GM20000 (cell line): ENCODE results near the gene SRPX.

Source experiments
- DNase-seq: peaks from one replicate; pipeline ENCODE4 v3.0.0; 2012; ENCODE audit warnings: low spot score
- TF ChIP-seq, protein P1 (sequence below): IDR thresholded peaks from 2 replicates; pipeline ENCODE4 v1.5.1; 2012; ENCODE audit warnings: mild to moderate bottlenecking, control low read depth; ENCODE audit errors: extremely low read depth, missing control alignments

SRPX gene

DNA sequence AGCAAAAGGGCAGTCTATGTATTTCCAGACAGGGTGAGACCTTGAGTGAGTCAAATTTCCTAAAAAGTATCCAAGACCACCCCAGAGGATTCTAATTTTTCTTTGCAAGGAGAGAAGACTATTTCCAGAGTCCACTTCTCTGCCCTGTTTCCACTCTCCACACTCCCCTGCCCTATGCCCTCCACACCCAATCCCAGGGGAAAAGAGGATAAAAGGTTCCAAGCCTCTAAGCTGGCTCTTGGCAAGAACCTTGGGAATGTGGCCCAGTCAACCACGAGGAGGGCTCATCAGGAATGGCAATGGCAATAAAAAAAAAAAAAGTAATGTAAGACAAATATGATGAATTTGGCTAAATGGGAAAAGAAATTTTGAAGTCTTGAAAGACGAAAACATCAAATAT lies 65.9 kb downstream of the SRPX start:
- DNase-seq: no peak

DNA sequence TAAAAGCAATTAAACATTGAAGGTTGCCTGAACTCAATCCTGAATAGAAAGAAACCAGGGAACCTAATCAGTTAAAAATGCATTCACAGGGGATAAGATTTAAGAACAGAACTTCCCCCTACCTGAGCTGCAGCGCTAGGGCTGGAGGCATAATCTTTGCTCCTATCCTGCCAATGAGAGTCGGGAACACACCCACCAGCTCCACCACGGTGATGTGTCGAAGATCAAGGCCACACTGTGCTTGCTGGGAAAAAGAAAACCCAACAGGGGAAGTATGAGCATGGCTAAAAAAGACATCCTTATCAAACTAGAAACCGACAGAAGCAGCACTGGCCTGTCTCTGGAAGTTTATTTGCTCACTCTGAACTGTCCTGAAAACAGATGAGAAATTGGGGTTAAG lies 66.3 kb downstream of the SRPX start:
- DNase-seq: no peak
- TF ChIP-seq, protein P1, sequence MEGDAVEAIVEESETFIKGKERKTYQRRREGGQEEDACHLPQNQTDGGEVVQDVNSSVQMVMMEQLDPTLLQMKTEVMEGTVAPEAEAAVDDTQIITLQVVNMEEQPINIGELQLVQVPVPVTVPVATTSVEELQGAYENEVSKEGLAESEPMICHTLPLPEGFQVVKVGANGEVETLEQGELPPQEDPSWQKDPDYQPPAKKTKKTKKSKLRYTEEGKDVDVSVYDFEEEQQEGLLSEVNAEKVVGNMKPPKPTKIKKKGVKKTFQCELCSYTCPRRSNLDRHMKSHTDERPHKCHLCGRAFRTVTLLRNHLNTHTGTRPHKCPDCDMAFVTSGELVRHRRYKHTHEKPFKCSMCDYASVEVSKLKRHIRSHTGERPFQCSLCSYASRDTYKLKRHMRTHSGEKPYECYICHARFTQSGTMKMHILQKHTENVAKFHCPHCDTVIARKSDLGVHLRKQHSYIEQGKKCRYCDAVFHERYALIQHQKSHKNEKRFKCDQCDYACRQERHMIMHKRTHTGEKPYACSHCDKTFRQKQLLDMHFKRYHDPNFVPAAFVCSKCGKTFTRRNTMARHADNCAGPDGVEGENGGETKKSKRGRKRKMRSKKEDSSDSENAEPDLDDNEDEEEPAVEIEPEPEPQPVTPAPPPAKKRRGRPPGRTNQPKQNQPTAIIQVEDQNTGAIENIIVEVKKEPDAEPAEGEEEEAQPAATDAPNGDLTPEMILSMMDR: no peak

More for the DNA sequence above, 65.9 kb downstream of the SRPX start:
- TF ChIP-seq, protein P1: no peak

DNA sequence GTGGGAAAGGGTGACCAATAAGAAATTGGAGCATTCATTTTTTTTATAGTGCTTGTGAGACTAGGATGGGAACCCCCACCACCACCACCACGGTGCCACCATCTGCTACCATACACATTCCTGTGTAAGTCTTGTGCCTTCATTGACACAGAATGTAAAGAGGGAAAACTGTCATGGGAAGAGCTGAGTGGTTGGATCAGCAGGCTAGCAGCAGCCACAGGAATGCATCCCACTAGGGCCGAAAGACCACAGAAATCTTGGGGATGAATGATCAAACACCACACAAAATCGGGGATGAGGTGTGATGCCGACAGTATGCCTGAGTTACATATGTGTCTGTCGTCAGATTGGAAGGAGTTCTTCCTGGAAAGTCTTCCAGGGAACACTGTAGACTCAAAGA lies 69.2 kb downstream of the SRPX start:
- TF ChIP-seq, protein P1: no peak
- DNase-seq: no peak

DNA sequence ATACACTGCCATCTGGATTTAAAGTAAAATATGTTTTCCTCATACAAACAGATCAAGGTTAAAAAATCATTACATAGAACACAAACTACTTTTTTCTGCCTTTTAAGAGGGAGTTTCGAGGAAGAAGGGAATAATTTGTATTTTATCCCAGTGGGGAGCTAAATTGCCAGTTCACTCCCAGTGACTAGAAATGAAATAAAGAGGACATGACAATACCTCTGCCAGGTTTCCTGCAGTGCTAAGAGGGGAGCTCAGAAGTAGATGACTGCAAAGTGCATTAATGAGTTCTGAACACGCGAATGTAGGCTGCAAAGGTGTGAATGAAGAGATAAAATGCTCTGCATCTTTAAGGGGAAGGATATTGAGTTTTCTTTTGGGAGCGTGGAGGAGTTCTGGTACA lies 69.7 kb downstream of the SRPX start:
- TF ChIP-seq, protein P1: no peak
- DNase-seq: no peak

DNA sequence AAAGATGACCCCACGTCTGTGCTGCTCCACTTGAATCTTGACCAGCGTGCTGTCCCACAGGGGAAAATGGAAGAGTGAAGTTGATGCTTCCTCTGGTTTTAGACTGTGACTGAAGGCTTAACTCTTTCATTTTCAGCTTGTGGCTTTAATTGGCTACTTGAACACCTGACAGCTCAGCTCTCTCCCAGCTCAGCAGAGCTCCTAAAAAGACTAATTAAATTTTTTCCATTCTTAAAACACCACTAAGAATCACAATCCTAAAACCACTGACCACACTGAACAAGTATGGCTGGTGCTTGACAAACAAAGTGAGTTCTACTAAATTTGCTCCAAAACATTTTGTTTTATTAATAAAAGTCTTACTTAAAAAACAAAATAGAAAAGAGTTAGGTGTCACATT lies 71.7 kb downstream of the SRPX start:
- TF ChIP-seq, protein P1: no peak
- no peak for DNase-seq

DNA sequence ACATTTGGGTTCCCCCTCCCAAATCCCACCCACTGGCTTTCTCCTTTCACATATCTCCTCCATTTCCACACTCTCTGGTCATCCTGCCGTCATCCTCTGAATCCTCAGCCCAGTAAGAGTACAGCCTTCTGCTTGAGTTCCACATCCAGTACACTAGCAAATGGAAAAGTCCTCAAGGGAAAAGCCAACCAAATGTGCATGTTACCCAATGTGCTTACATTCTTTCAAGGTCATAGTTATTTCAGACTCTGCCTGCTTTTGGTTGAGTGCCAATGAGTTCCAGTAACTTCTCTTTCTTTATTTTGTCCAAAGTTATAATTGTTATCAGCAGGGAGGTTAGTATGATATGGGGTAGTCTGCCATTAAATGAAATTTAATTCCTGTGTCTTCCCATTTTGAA lies 78.1 kb downstream of the SRPX start:
- no peak for DNase-seq
- TF ChIP-seq, protein P1: no peak

DNA sequence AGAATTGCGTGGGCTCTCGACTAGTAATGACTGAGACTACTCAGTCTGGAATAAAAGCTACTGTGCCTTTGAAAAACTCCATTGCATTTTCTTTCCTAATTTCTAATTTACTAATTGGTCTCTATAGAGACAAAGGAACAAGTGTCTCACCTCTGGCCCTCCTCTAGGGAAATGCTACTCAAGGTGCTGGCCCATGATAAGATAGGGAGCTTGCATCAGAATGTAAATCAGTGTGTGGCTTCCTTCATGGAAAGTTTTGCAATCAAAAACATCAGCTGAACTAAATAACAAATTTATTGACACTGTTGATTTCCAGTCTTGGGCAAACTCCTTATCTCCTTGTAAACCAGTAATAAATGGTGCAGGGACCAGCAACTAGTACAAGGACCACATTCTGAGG lies 81.8 kb downstream of the SRPX start:
- TF ChIP-seq, protein P1: no peak
- DNase-seq: no peak
